ENCODE data around the gene SEC24D.

Gene SEC24D

GRCh38 chr4:118774321-118774720, 61.6 kb downstream of the SEC24D start:
- DNase-seq (ENCODE audit: low read depth): no peak

- DNase-seq (ENCODE audit: low read depth): no peak
These were observed 62.5 kb downstream of the SEC24D start for GRCh38 chr4:118773429-118773792.

GRCh38 chr4:118772767-118773428, 63.0 kb downstream of the SEC24D start:
- no peak for DNase-seq (ENCODE audit: low read depth)

- no peak for DNase-seq (ENCODE audit: low read depth)
These were observed 63.7 kb downstream of the SEC24D start for GRCh38 chr4:118772081-118772766.

GRCh38 chr4:118770741-118771187, 65.2 kb downstream of the SEC24D start:
- DNase-seq (ENCODE audit: low read depth): no peak

- no peak for DNase-seq (ENCODE audit: low read depth)
These were observed 66.8 kb downstream of the SEC24D start for GRCh38 chr4:118769161-118769560.

GRCh38 chr4:118767109-118767508, 68.8 kb downstream of the SEC24D start:
- no peak for DNase-seq (ENCODE audit: low read depth)

GRCh38 chr4:118765399-118765798, 70.5 kb downstream of the SEC24D start:
- no peak for DNase-seq (ENCODE audit: low read depth)

- DNase-seq (ENCODE audit: low read depth): no peak
These were observed 73.0 kb downstream of the SEC24D start for GRCh38 chr4:118762730-118763477.

- no peak for DNase-seq (ENCODE audit: low read depth)
These were observed 73.8 kb downstream of the SEC24D start for GRCh38 chr4:118762155-118762554.

GRCh38 chr4:118761397-118762016, 74.4 kb downstream of the SEC24D start:
- no peak for DNase-seq (ENCODE audit: low read depth)

GRCh38 chr4:118760493-118760892, 75.4 kb downstream of the SEC24D start:
- DNase-seq (ENCODE audit: low read depth): no peak

GRCh38 chr4:118760092-118760491, 75.8 kb downstream of the SEC24D start:
- no peak for DNase-seq (ENCODE audit: low read depth)

GRCh38 chr4:118759481-118759880, 76.4 kb downstream of the SEC24D start:
- DNase-seq (ENCODE audit: low read depth): no peak

- DNase-seq (ENCODE audit: low read depth): no peak
These were observed 77.6 kb downstream of the SEC24D start for GRCh38 chr4:118758293-118758692.

- DNase-seq (ENCODE audit: low read depth): no peak
These were observed 78.1 kb downstream of the SEC24D start for GRCh38 chr4:118757761-118758251.

- DNase-seq (ENCODE audit: low read depth): no peak
These were observed 79.0 kb downstream of the SEC24D start for GRCh38 chr4:118756958-118757357.

- DNase-seq (ENCODE audit: low read depth): no peak
These were observed 79.5 kb downstream of the SEC24D start for GRCh38 chr4:118756429-118756828.

GRCh38 chr4:118755438-118756226, 80.3 kb downstream of the SEC24D start:
- no peak for DNase-seq (ENCODE audit: low read depth)

GRCh38 chr4:118754890-118755289, 81.0 kb downstream of the SEC24D start:
- DNase-seq (ENCODE audit: low read depth): no peak

GRCh38 chr4:118753685-118754084, 82.2 kb downstream of the SEC24D start:
- DNase-seq (ENCODE audit: low read depth): no peak

- DNase-seq (ENCODE audit: low read depth): no peak
These were observed 82.8 kb downstream of the SEC24D start for GRCh38 chr4:118753096-118753495.
